Retina (tissue), 1 donor: Measurements from ENCODE around the gene GOLT1A.

Source experiments
- DNase-seq: peaks from one replicate; pipeline ENCODE4 v3.0.0-alpha.2; 2016

The GOLT1A gene

DNA sequence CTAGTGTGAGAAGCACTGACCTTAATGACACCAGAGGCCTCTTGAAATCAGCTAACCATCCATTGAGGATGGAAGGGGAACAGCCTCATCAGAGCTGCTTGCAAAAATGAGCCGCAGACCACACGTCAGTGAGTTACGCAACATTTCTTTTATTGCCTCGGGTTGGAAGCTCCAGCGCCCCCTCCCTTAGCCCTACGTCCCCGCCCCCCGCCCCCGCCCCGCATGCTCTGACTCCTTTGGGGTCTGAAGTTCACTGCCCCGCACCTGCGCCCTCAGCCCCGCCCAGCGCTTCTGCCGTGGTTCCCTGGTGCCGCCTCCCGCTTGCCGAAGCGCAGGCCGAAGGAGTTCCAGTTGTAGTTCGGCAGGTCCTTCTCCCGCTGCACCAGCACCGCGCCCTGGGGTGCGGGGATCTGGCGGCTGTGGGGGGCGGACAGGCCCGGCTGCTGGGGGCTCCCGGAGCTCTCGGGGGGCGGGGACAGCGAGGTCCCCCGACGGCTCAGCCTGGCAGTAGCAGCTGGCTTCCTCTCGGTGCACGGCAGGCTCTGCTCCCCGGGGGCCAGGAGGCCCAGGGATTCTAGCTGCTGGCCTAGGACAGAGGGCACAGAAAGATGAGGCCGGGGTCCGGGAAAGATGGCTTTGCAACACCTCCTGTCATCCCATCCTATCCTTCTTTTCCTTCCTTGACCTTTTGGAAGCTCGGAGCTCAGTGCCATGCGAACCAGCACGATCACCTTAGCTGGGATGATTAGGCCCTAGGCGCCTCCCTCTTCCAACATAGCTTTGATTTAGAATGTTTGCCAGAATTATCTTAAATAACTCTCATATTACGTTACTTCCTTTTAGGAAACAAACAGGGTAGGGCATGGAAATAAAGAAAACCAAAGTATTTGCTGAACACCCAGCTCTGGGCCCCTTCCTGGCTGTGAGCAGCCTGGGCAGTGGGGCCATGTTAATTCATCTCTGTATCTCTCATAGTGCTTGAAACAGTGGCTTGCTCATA is 23.3 kb downstream of the GOLT1A start:
- DNase-seq: peak; percentile 57

DNA sequence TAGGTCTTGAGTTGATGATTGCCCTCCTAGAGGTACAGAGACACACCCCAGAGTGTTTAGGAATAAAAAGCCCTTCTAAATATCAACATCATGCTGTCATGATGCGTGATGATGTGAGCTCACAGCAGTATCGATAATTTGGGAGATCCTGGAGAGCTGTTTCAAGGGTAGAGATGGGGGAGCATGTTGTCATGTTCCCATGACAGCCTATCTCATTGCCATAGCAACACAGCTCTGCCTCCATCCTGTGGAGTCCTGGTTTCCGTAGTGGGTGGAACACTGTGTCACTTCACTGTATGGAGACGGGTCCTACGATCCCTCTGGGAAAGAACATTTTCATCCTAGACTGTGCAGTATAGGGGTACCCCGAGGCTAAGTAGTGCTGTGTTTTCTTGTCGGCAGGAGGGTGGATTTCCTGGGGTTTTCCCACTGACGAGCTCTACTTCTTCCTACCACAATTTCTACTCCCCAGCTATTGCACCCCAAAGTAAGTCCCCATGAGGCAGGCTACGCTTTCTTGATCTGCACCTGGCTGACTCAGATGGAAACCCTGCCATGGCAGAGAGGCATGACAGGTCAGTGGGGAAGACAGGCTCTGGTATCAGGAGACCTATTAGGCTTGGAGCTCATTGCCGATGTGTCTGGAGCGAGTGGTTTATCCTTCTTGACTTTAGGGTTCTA is 24.7 kb downstream of the GOLT1A start:
- DNase-seq: peak; percentile 48

DNA sequence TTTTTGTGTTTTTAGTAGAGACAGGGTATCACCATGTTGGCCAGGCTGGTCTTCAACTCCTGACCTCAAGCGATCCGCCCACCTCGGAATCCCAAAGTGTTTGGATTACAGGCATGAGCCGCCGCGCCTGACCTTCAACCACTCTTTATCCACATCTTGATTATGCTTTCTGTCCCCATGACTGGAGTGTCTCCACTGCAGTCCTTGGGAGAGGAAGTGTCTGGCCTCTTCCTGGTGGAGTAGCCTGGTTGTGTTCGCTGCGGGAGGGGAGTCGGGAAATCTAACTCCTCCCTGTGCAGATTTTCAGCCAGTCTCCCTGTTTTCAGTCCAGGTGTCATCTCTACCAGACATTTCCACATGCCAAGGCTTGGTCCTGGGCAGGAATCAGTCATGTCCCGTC is 27.2 kb downstream of the GOLT1A start:
- DNase-seq: no peak

DNA sequence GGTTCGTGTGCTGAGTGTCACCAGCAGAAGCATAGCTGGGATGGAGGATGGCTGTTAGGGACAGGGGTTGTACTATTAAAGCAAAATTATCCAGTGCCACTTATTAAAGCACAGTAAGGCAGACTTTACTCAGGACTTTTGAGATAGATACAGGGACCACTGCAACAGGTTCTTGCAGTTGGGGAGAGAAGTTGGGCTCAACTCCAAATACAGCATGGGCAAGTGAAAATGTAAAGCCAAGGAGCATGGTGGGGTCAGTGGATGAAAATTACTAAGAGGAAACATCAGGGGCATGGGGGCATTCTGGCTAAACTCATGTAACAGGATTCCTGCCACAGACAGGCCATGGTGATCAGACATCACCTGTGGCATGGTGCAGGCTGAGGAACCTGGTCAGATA is 32.7 kb downstream of the GOLT1A start:
- DNase-seq: no peak

DNA sequence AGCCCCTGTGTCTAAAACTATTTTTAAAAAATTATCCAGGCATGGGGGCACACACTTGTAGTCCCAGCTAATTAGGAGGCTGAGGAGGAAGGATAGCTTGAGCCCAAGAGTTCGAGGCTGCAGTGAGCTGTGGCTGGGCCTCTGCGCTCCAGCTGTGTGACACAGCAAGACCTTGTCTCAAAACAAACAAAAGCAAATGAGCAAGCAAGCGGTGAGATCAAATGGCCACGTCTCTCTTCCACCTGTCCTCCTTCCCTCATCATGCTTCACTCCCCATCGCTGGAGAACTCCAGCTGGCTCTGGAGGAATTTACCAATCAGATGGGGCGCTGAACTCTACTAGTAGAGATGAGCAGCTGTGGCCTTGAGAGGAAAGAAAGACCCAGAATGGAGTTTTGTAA is 33.7 kb downstream of the GOLT1A start:
- no peak for DNase-seq

DNA sequence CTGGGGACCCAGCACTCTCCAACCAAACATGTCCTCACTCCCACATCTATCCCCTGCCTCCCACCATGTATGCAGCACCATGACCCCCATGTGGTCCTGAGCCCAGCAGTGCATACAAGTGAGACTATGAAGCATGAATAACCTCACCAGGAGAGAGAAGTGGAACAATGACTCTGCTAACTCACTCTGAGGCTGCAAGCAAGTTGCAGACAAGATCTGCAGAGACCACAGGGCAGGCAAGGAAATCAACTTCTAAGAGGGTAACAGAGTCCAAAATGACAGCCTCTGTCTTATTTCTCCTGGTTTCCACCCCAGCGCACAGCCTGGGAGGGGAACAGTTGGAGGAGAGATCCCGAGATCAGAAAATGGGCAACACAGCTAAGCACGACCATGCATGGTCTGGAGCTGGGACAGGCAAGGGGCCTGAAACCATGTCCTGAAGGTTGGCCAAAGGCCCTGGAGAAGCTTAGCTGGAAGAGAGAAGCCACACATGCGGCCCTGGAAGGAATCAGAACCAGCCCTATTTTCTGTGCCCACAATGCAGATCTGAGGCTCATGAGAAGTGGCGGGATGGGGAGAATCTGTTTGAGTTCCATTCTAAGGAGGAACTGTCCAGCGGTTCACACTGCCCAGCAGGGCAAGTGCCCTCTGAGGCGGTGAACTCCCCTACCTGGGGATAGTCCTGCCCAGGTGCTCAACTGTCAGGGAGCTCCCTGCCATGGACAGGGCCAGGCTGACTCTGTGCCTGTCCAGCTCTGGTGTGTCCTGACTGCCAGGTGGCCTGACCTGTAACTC is 35.1 kb downstream of the GOLT1A start:
- DNase-seq: no peak

DNA sequence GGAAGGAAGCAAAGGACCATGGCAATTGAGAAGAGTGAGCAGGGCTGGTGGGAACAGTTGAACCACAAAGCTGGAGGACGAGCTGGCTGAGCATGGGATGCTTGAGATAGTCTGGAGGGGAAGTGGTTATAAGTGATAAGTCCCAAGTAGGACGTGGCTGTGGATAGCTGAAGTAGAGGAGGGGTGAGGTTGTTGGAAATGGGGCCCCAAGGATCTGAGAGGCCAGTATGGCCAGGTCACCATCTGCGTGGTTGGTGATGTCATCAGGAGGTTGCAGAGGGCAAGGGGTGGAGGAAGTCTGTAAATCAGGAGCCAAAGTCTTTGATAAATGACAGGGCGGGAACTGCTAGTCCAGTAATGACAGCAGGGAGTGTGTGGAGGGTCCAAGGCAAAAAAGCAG is 36.7 kb downstream of the GOLT1A start:
- DNase-seq: no peak

DNA sequence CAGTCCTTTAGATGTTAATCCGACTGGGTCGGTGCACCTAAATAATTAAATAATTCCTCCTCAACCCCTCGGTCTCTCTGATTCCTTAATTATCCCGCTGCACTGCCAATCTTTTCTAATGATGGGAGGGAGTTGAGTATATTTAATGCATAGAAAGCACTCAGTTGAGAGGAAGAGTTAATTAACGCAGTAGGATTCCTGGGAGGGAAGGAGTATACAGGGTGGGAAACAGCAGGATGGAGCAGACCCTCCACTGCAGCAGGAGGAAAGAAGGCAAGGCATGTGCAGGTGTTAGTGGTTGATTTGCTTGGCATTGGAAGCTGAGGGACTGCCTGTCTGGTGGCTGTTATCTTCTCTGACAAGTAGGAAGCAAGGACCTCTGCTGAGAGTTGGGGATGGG is 37.7 kb downstream of the GOLT1A start:
- peak; percentile 28 for DNase-seq

DNA sequence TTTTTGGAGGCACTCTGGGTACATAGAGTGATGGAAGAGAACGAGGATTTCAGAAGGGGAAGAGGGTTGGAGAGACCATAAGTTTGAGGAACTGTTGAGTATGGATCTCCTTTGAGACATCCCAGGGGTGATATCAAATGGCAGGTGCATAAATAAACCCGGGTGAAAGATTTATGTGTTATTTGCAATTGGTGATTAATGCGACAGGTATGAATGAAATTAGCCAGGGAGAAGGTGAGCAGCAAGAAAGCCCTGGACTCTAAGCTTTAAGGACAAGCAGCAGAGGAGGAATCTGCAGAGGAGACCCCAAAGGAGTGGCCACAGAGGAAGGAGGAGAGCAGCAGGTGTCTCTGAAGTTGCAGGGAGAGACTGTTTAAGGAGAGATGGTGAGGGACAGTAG is 38.8 kb downstream of the GOLT1A start:
- no peak for DNase-seq

DNA sequence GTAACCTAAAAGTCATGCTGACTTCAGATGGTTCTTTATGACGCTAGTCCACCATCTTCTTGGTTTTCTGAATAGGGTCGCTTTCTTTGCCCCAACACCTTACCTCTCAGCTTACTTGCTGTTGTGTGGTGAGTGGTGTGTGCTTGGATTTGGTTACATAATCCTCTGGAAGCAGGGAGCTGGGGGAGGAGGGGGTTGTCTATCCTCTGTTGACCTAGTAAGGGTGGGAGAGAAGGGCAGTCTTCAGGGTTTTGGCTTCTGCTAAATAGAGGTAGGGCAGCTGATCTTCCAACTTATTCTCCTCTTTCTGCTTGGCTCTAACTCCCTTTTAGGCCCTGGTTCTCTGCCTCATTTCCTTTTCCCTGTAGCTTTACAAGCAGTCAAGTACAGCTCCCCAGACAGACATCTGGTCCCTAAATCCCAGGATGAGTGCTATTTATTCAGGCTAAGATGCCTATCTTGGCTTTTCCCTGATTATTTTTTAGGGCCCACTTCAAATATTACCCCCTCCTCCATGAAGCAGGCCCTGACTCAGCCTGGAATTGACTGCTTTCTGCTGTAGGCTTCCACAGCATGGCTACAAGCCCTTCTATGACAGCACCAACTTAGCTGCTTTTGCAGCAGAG is 41.3 kb downstream of the GOLT1A start:
- DNase-seq: no peak

DNA sequence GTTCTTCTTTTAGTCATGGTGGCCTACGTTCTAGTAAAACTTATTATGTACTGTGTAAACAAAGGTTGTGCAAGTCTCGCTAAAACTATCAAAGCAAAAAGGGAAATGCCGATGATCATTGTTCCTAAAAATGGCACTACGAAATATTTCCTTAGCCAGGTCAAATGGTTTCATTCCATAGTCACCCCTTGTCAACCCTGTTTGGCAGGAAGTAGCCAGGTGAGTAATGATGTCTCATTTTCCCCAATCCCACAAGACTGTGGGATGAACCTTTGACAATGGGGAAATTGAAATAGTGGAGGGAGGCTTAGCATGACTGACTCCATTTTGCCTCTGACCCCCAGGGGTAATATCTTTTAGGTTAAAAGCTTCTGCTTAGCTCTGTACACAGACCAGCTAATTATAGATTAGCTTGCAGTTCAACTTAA is 42.0 kb downstream of the GOLT1A start:
- no peak for DNase-seq

DNA sequence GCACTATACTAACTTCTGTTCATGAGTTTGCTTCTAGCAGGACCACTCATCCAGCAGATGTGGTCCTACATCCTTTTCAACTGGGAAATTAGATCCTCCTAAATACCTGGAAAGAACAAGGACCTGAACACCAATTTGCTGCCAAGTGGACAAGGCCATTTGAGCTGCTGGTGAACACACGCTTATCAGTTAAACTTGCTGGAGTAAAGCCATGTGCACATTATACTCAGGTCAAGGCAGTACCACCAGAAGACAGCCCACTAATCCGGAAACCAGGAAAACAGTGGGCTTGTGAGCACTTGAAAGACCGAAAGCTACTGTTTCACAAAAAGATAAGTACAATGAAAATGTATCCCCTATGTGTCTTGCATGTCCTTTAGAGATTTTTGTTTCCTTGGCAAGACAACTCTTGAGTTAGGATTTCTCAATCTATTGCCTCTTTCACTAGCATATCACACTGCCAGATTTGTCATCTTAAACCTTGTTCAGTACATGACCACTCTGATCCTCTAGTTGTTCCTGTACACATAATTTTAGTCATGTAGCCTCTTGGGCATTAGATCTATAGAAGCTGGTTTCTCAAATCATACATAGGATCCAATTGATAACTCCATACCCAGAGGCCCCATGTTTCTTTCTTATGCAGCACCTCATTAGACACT is 43.2 kb downstream of the GOLT1A start:
- no peak for DNase-seq

DNA sequence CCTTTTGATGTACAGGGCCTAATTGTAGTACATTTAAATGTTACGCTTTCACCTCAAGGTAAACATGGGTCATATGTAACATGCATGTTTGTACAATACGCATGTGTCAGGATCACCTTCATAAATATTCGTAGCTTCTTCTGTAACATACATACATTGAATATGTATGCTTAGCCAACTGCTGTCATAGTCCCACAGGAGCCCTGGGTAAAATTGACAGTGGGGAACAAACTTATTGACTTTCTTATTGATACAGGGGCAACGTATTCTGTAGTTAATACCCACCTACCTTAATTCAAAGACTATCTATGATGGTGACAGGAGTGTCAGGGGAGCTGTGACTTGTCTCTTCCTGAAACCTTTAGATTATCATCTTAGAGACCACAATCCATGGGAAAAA is 43.9 kb downstream of the GOLT1A start:
- DNase-seq: no peak

DNA sequence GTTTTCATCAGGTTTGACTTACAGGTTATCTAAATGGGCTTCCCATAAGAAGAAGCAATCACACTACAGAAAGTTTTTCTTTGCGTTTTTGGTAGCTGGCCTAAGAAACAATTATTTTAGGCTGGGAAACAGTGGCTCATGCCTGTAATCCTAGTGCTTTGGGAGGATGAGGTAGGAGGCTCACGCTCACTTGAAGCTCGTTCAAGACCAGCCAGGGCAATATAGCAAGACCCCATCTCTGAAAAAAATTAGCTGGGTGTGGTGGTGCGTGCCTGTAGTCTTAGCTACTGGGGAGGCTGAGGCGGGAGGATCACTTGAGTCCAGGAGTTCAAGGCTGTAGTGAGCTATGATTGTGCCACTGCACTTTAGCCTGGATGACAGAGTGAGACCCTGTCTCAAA is 46.1 kb downstream of the GOLT1A start:
- DNase-seq: no peak

DNA sequence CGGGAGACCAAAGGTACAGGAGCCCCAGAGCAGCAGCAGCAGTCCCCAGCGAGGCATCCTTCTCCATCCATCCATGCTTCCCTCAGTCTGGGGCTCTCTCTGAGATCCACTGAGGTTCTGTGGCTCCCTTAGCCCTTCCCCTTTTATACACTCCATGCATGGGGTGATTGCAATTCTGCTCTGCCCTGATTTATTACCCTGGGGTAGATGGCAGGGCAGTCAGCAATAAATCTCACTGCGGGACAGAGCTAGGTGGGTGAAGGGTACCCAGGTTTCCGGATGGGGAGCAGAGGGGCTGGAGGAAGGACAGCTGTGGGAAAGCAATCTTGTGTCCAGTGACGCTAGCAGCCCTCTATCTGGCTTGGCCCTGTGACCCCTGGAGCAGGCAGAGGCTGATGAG is 47.6 kb downstream of the GOLT1A start, which contains the start of gene REN:
REN (minus strand) TSS at position 119 of the 400 bp plus-strand sequence; CDS start at position 75, 44 bp downstream.
- no peak for DNase-seq

DNA sequence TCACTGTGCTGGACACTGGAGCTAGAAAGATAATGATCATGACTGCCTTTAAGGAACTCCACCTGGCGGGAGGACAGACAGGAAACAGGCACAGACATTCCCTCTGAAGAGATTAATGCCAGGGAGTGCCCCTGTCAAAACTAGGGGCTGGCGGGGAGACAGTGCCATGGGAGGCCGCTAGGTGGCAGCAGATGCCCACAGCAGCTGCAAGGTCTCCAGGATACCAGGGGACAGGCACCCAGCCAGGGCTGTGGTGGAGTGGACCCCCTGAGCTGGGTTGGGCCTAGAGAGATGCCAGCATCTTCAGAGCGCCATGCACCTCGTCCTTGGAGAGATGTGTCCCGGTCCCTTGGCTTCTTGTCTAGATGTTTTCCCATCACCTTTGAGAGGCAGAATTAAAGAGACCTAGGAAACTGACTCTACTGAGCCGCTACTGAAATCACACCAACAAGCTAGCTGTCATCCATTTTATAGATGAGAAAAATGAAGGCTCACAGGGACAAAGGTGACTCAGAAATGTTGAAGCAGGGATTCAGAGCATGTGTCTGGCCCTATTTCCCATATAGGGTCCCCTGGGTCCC is 51.2 kb downstream of the GOLT1A start:
- DNase-seq: peak; percentile 89

DNA sequence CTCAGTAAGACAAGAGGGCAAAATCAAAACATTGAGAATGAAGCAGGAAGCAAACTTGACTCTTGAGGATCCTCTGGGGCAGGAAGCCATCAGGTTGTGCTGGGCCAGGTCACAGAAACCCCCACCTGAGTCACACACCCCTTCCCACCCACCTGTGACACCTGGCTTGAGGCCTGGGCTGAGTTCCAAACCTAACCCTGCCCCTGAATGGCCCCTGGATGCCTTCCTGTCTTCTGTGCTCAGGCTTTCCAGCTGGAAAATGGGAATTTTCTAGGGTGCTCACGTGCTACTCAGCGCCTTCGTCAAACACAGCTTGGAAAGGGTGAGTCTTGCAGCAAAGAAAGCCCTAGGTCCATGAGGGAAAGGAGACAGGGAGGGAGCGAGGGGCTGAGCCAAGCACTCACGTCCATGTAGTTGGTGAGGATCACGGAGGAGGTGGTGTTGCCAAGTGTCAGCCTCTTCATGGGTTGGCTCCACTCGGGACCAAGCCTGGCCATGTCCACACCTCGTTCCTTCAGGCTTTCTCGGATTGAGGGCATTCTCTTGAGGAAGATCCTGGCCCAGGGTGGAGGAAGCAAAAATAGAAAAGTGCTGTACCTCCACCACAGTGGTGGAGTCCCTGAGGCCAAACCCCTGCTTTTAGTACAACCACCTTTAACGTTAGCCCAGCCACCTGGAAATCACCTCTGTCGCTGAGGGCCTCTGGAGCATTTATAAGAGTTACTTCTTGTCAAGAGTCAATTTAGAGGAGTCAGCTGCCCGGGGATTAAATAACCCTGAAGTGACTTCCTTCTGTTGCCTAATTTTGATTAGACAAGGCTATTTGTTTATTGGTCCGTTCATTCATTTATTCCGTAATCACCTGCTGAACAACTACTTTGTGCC is 51.9 kb downstream of the GOLT1A start:
- peak; percentile 28 for DNase-seq

DNA sequence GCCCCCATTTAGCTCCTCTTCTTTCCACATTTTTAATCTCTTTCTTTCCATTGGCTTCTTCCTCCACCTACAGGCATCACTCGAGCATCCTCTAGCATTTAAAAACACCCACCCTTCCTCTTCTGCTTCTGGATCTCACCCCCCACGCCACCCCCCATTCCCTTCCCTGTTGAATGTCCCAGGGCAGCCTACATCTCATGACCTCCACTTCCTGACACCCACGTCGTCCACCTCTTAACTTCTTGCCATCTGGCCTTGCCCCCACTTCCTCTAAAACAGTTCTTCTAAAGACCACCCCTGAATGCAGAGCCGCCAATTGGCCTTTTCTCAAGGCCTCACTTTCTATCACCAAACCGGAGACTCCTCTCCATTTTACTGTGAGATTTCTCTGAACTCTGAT is 55.8 kb downstream of the GOLT1A start:
- no peak for DNase-seq

DNA sequence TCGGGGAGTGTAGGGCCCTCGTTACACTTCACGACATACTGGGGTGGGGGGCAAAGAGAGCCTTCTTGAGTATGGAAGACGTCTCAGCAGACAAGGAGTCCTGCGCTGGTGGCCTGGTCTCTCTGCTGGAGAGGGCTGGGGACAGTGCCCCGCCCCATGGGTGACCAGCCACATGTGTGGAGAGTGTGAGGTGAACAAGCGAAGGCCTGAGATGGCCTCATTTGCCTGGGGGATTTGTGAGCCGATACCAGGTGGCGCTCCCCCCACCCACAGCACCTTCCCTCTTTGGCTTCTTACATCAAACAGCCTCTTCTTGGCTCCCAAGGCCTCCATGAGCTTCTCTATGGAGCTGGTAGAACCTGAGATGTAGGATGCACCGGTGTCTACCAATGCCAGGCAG is 57.9 kb downstream of the GOLT1A start:
- DNase-seq: no peak

DNA sequence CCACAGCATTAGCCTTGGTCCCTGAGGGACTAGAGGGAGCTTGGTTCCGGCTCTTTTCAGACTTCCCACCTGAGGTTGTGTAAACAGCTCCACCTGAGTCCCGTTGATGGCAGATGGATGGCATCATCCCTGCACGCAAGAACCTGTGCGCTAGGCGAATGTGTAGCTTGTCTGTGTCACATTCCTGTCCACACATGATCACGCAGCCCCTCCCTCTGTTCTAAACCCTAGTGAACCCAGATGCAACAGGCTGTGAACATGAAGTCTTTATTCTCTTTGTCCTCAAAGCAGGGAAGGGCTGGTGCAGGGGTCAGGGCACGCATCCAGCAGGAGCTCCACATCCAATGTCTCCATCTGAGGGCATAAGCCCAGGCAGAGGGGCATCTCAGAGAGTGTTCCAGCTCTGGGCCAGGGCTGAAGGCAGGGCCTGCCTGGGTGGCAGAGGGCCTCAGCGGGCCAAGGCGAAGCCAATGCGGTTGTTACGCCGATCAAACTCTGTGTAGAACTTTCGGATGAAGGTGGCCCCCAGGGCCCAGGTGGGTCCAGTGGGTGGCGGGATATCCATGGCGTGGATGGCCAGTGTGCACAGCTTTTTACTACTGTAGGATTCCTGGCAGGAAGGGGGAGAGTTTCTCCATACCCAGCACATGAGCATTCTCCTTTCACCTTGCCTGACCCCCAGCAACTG is 59.1 kb downstream of the GOLT1A start:
- no peak for DNase-seq
